OCI-LY7 (cell line): ENCODE results near the gene INPP5A.

ENCODE experiments used
- EZH2phosphoT487 ChIP-seq: fragments of 200-600 bp; sonication (generic); IDR thresholded peaks from 2 replicates; pipeline ENCODE4 v1.6.1; 2018; ENCODE audit warnings: low read depth, borderline replicate concordance, mild to moderate bottlenecking, mixed run types, antibody characterized with exemption, low read length, moderate library complexity, mixed read lengths
- TF ChIP-seq, protein P1 (sequence below): fragments of 200-600 bp; sonication (generic); conservative IDR thresholded peaks from 2 replicates; pipeline ENCODE4 v1.5.1; 2014; ENCODE audit warnings: mild to moderate bottlenecking, antibody characterized with exemption, low read length, moderate library complexity, mixed read lengths

- TF ChIP-seq, protein P1, sequence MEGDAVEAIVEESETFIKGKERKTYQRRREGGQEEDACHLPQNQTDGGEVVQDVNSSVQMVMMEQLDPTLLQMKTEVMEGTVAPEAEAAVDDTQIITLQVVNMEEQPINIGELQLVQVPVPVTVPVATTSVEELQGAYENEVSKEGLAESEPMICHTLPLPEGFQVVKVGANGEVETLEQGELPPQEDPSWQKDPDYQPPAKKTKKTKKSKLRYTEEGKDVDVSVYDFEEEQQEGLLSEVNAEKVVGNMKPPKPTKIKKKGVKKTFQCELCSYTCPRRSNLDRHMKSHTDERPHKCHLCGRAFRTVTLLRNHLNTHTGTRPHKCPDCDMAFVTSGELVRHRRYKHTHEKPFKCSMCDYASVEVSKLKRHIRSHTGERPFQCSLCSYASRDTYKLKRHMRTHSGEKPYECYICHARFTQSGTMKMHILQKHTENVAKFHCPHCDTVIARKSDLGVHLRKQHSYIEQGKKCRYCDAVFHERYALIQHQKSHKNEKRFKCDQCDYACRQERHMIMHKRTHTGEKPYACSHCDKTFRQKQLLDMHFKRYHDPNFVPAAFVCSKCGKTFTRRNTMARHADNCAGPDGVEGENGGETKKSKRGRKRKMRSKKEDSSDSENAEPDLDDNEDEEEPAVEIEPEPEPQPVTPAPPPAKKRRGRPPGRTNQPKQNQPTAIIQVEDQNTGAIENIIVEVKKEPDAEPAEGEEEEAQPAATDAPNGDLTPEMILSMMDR, result no peak
- TF ChIP-seq EZH2phosphoT487, result no peak
Measured at GRCh38 chr10:132535065-132535651, 2.4 kb upstream of the INPP5A start.
